Activated T-helper 17 cell treated with anti-CD3 and anti-CD28 coated beads, Interleukin-2, amount 50 U/mL, for 72 hours (primary cell): ENCODE results near the gene KLHL35. TPM values are rescaled to one million over a fixed set of nuclear protein-coding genes. Genes with fewer than 3 reads are reported as not detected.

ENCODE experiments used
- ATAC-seq: fragments of 150-1000 bp; cut with Tn5 transposase; replicated peaks from 2 replicates; pipeline ENCODE4 v1.10.0; 2021; ENCODE audit warnings: mild to moderate bottlenecking, moderate library complexity
- H3K27ac Mint-ChIP-seq: one replicate; pipeline ENCODE4 v1.8.0; 2022; ENCODE audit warnings: mixed read lengths
- H3K27me3 Mint-ChIP-seq: one replicate; pipeline ENCODE4 v1.8.0; 2022; ENCODE audit warnings: mixed read lengths
- H3K36me3 Mint-ChIP-seq: one replicate; pipeline ENCODE4 v1.8.0; 2022; ENCODE audit warnings: low read depth, mild to moderate bottlenecking, mixed read lengths
- H3K4me1 Mint-ChIP-seq: one replicate; pipeline ENCODE4 v1.8.0; 2022; ENCODE audit warnings: mixed read lengths
- H3K4me3 Mint-ChIP-seq: one replicate; pipeline ENCODE4 v1.8.0; 2022; ENCODE audit warnings: mild to moderate bottlenecking, mixed read lengths
- H3K9me3 Mint-ChIP-seq: one replicate; pipeline ENCODE4 v1.8.0; 2022; ENCODE audit warnings: mixed read lengths
- total RNA-seq, 2 donors: library from RNA; stranded (reverse); gene quantifications; one replicate each; pipeline ENCODE4 v1.2.3, GENCODE V29; 2022

KLHL35 gene
- total RNA-seq, 2 donors from 2014 or later = 0.50 to 1.2 TPM

- H3K36me3 Mint-ChIP-seq = no peaks in the 10 kb centered on the region
- peak overlapping the region; percentile 44 for H3K27ac Mint-ChIP-seq
- no peaks in the 10 kb centered on the region for H3K27me3 Mint-ChIP-seq
- no peak overlapping the region for H3K4me3 Mint-ChIP-seq
- no peak for ATAC-seq
- peaks cover 13% of the 10 kb centered on the region for H3K4me1 Mint-ChIP-seq
- H3K9me3 Mint-ChIP-seq = no peaks in the 10 kb centered on the region
Observed at GRCh38 chr11:75473684-75474083, 40.7 kb upstream of the KLHL35 start.

DNA sequence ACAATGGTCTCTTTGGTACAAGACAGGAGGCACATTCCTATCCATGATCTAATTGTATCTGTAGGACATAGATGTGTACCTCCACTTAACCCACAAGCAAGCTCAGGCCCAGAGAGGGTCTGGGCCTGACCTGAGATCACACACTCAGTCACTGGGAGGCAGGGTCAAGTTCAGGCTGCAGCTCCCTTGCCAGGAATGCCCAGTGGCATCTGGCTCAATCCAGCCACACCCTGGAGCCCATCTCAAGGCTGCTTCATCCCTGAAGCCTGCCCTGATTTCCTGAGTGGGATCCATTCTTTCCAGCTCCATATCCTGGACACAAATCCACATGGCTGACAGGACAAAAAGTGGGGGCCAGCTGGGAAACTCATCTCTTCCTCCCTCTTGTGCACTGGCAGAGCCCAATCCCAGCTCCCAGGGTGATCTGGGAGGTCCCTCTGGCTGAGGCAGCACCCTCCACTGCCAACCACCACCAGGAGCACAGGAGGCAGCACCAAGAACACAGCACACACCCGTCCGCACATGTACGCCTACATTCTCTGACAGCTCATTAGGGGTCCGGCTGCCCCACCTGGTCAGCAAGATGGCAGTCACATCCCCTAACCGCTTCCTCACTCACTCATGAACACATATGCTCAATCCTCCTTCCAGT, 39.2 kb upstream of the KLHL35 start:
- Mint-ChIP-seq H3K27me3 (no peaks in the 10 kb centered on the region), H3K4me1 (peaks cover 13% of the 10 kb centered on the region), H3K36me3 (no peaks in the 10 kb centered on the region), H3K27ac (no peak overlapping the region), H3K9me3 (no peaks in the 10 kb centered on the region), H3K4me3 (no peak overlapping the region)
- ATAC-seq = no peak

DNA sequence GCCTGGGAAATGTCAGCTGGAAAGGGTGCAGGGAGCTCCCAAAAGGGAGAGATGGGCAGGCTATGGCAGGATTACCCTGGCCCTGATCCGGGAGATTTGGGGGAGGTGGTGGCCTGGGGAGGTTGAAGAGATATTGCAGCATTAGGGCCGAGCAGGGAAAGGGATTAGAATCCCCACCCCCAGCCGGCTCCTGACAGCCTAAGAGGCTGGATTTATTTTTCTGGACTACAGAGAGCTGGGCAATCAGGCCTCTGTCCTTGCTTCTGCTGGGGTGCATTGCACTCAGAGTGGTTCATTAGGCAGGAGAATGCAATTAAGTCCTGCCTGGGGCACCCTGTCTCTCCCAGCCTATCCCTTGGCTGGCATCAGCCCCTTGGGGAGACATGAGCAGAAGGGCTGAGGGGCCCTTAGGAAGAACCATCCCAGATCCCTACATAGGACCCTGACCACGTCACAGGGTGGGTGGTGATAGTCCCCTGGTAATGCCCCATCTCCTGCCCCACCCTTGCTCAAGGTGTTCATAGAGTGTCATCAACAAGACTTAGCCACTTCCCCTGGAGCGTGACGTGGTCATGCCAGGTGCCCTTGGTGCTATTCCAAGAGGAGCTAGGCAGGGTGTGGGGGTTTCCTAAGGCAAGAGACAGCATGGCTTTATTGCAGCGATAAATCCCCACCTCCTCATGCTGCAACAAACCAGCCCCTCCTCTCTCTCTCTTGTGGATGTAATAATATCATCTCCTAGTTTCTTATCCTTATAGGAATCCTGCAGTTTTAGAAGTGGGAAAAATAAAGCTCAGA, 38.4 kb upstream of the KLHL35 start:
- no peak for ATAC-seq
- no peak overlapping the region for H3K27ac Mint-ChIP-seq
- H3K4me1 Mint-ChIP-seq = peaks cover 13% of the 10 kb centered on the region
- no peak overlapping the region for H3K4me3 Mint-ChIP-seq
- no peaks in the 10 kb centered on the region for H3K27me3 Mint-ChIP-seq
- H3K9me3 Mint-ChIP-seq = no peaks in the 10 kb centered on the region
- H3K36me3 Mint-ChIP-seq = no peaks in the 10 kb centered on the region

- H3K4me3 Mint-ChIP-seq = no peak overlapping the region
- no peaks in the 10 kb centered on the region for H3K27me3 Mint-ChIP-seq
- H3K36me3 Mint-ChIP-seq = no peaks in the 10 kb centered on the region
- no peak for ATAC-seq
- H3K4me1 Mint-ChIP-seq = peaks cover 7% of the 10 kb centered on the region
- H3K9me3 Mint-ChIP-seq = no peaks in the 10 kb centered on the region
- no peak overlapping the region for H3K27ac Mint-ChIP-seq
Observed at GRCh38 chr11:75470476-75471080, 37.6 kb upstream of the KLHL35 start.

GRCh38 chr11:75469785-75470405, 36.9 kb upstream of the KLHL35 start:
- Mint-ChIP-seq H3K4me3 (no peak overlapping the region), H3K9me3 (no peaks in the 10 kb centered on the region), H3K27me3 (no peaks in the 10 kb centered on the region), H3K4me1 (peaks cover 4% of the 10 kb centered on the region), H3K27ac (no peak overlapping the region), H3K36me3 (no peaks in the 10 kb centered on the region)
- no peak for ATAC-seq

DNA sequence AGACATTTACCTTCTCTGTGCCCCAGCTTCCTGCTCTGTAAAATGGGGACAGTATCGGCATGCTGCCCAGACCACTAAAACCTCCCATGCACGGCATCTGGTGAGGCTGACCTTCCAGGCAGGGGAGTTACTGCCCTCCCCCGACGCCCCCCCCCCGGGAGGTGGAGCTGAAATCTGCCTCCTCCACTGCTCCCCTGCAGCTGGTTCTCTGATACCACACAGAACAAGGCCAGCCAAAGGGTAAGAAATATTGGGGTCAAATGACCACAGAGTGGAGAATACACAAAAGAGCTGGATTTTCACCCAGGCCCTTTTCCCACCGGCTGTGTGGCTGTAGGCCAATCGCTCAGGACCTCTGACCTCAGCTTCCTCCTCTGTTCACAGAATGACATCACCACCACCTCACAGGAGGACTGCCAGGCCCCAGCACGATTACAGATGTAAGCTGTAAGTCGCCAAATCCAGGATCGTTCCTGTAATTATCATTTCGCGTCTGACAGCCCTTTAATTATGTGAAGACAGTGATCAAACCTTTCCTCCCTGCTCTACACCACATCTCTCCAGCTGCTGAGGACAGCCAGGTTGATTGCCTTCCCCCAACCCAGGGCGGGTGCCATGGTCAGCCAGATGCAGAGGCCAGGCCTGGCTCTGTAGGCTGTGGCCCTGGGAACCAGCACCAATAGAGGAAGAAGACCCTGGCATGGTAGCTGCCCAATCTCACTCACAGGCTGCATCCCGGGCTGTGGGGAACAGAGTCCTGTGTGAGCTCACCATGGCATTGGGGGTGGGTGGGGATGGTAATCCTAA, 35.7 kb upstream of the KLHL35 start:
- Mint-ChIP-seq H3K9me3 (no peaks in the 10 kb centered on the region), H3K4me1 (peaks cover 2% of the 10 kb centered on the region)
- ATAC-seq = no peak

DNA sequence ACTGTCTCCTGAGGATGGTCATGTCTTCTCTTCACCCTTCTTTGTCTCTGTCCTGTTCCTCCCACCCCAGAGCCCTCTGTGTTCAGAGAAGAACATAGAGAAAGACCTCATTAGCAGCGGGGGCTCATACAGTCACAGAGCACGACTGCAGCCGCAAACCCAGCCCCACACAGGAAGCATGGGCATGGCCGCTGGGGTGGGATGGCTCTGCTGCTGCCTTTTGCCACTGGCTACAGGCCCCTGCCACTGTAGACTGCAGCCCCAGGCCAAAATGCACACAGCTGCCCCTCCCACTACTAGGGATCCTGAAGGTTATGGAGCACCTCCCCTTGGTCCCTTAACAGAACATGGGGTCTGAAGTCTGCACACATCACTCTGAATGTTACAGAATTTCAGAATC, 34.9 kb upstream of the KLHL35 start:
- Mint-ChIP-seq H3K36me3 (no peaks in the 10 kb centered on the region), H3K27ac (no peak overlapping the region), H3K4me1 (peaks cover 5% of the 10 kb centered on the region), H3K4me3 (no peak overlapping the region), H3K27me3 (no peaks in the 10 kb centered on the region), H3K9me3 (no peaks in the 10 kb centered on the region)
- ATAC-seq = no peak

More for the DNA sequence above, 35.7 kb upstream of the KLHL35 start:
- no peak overlapping the region for H3K27ac Mint-ChIP-seq
- no peaks in the 10 kb centered on the region for H3K27me3 Mint-ChIP-seq
- no peaks in the 10 kb centered on the region for H3K36me3 Mint-ChIP-seq
- no peak overlapping the region for H3K4me3 Mint-ChIP-seq

GRCh38 chr11:75467311-75467710, 34.3 kb upstream of the KLHL35 start:
- ATAC-seq = no peak
- H3K36me3 Mint-ChIP-seq = no peaks in the 10 kb centered on the region
- no peaks in the 10 kb centered on the region for H3K27me3 Mint-ChIP-seq
- H3K9me3 Mint-ChIP-seq = no peaks in the 10 kb centered on the region
- H3K4me1 Mint-ChIP-seq = peaks cover 5% of the 10 kb centered on the region
- H3K4me3 Mint-ChIP-seq = no peak overlapping the region
- H3K27ac Mint-ChIP-seq = peak overlapping the region; percentile 56

- Mint-ChIP-seq H3K36me3 (peaks cover 5% of the 10 kb centered on the region), H3K4me1 (peaks cover 5% of the 10 kb centered on the region), H3K9me3 (no peaks in the 10 kb centered on the region), H3K27ac (no peak overlapping the region), H3K4me3 (no peak overlapping the region), H3K27me3 (no peaks in the 10 kb centered on the region)
- ATAC-seq = no peak
Observed at GRCh38 chr11:75465701-75466531, 32.9 kb upstream of the KLHL35 start.

DNA sequence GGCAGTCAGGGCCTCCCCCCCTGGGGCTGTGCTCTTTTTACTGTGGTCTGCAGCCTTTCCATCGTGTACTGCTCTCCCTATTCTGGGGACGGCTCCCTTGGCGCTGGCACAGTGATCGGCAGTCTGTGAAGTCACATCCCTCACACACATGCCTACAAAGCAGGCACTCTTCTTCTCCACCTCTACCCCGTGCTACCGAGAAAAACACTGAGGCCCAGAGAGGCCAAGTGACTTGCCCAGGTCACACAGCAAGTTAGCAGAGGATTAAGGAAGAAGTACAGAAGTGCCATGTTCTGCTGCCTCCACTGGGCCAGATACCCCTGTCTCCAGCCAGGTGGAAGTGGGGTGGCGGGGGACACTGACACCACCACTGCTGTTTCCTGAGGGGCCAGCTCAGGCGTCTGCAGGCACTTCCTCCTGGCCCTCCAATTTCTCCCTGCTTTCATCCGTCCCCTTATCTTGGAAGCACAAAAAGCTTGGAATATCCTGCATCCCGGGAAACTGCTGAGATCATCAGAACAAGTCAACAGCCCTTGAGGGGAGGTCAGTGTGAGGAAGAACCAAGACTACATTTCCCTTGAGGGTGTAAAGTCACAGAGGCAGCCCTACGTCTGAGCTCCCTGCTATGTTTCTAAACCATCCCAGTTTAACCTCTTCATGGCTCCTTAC, 30.2 kb upstream of the KLHL35 start:
- H3K9me3 Mint-ChIP-seq = no peaks in the 10 kb centered on the region
- H3K36me3 Mint-ChIP-seq = peaks cover 16% of the 10 kb centered on the region
- ATAC-seq = no peak
- peak overlapping the region; percentile 2 for H3K27ac Mint-ChIP-seq
- peaks cover 5% of the 10 kb centered on the region for H3K4me1 Mint-ChIP-seq
- H3K27me3 Mint-ChIP-seq = no peaks in the 10 kb centered on the region
- no peak overlapping the region for H3K4me3 Mint-ChIP-seq

GRCh38 chr11:75462117-75462653, 29.2 kb upstream of the KLHL35 start:
- ATAC-seq = no peak
- Mint-ChIP-seq H3K36me3 (peaks cover 16% of the 10 kb centered on the region), H3K27me3 (no peaks in the 10 kb centered on the region), H3K4me1 (peaks cover 5% of the 10 kb centered on the region), H3K27ac (no peak overlapping the region), H3K9me3 (no peaks in the 10 kb centered on the region), H3K4me3 (no peak overlapping the region)

DNA sequence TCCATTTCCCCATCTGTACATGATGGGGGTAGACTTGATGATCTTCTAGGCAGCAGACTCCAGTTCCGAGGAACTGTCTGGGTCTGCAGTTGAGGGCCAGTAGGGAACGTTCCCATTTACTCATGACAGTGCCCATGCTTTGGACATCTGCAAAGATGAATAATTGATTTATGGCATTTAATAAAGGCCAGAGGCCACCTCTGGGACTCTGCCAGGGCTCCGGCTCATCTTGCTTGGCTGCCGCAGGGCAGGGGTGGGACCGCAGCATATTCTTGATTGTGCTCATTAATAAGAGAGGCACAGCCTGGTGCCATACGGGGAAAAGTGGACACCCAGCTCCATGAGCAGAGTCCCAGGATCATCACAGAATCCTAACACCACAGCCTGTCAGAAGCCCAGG, 28.1 kb upstream of the KLHL35 start:
- no peaks in the 10 kb centered on the region for H3K27me3 Mint-ChIP-seq
- H3K4me3 Mint-ChIP-seq = no peak overlapping the region
- H3K27ac Mint-ChIP-seq = no peak overlapping the region
- peaks cover 5% of the 10 kb centered on the region for H3K4me1 Mint-ChIP-seq
- no peaks in the 10 kb centered on the region for H3K9me3 Mint-ChIP-seq
- ATAC-seq = no peak
- H3K36me3 Mint-ChIP-seq = peaks cover 16% of the 10 kb centered on the region
